ENCODE results near the gene IRX6.

Gene IRX6

GRCh38 chr16:55367866-55368603, 44.0 kb downstream of the IRX6 start:
- DNase-seq (ENCODE audit: low spot score), result no peak
- TF ChIP-seq, protein P1, sequence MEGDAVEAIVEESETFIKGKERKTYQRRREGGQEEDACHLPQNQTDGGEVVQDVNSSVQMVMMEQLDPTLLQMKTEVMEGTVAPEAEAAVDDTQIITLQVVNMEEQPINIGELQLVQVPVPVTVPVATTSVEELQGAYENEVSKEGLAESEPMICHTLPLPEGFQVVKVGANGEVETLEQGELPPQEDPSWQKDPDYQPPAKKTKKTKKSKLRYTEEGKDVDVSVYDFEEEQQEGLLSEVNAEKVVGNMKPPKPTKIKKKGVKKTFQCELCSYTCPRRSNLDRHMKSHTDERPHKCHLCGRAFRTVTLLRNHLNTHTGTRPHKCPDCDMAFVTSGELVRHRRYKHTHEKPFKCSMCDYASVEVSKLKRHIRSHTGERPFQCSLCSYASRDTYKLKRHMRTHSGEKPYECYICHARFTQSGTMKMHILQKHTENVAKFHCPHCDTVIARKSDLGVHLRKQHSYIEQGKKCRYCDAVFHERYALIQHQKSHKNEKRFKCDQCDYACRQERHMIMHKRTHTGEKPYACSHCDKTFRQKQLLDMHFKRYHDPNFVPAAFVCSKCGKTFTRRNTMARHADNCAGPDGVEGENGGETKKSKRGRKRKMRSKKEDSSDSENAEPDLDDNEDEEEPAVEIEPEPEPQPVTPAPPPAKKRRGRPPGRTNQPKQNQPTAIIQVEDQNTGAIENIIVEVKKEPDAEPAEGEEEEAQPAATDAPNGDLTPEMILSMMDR (IDR thresholded peaks at IDR 0.05; ENCODE audit: extremely low read depth, insufficient read depth, missing control alignments), result no peak
- in situ Hi-C loops (cut with MboI; ENCODE audit: low pct_unique_long_range_greater_than_20kb, low sequenced_read_pairs, unreplicated experiment), result no loop called here

GRCh38 chr16:55369151-55369550, 45.1 kb downstream of the IRX6 start:
- TF ChIP-seq, protein P1 (IDR thresholded peaks at IDR 0.05; ENCODE audit: extremely low read depth, insufficient read depth, missing control alignments), result no peak
- in situ Hi-C loops (cut with MboI; ENCODE audit: low pct_unique_long_range_greater_than_20kb, low sequenced_read_pairs, unreplicated experiment), result no loop called here
- no peak for DNase-seq (ENCODE audit: low spot score)

GRCh38 chr16:55370762-55371482, 46.9 kb downstream of the IRX6 start:
- DNase-seq (ENCODE audit: low spot score), result peak; percentile 17
- TF ChIP-seq, protein P1 (IDR thresholded peaks at IDR 0.05; ENCODE audit: extremely low read depth, insufficient read depth, missing control alignments), result peak; percentile 33
- in situ Hi-C loops (cut with MboI; ENCODE audit: low pct_unique_long_range_greater_than_20kb, low sequenced_read_pairs, unreplicated experiment), result no loop called here

- DNase-seq (ENCODE audit: low spot score), result no peak
- in situ Hi-C loops (cut with MboI; ENCODE audit: low pct_unique_long_range_greater_than_20kb, low sequenced_read_pairs, unreplicated experiment), result no loop called here
Observed at GRCh38 chr16:55372792-55373488, 48.9 kb downstream of the IRX6 start.

GRCh38 chr16:55373489-55373832, 49.5 kb downstream of the IRX6 start:
- no peak for DNase-seq (ENCODE audit: low spot score)
- in situ Hi-C loops (cut with MboI; ENCODE audit: low pct_unique_long_range_greater_than_20kb, low sequenced_read_pairs, unreplicated experiment), result no loop called here
- TF ChIP-seq, protein P1 (IDR thresholded peaks at IDR 0.05; ENCODE audit: extremely low read depth, insufficient read depth, missing control alignments), result no peak

More at GRCh38 chr16:55372792-55373488, 48.9 kb downstream of the IRX6 start:
- TF ChIP-seq, protein P1 (IDR thresholded peaks at IDR 0.05; ENCODE audit: extremely low read depth, insufficient read depth, missing control alignments), result no peak

GRCh38 chr16:55376045-55376444, 52.0 kb downstream of the IRX6 start:
- TF ChIP-seq, protein P1 (IDR thresholded peaks at IDR 0.05; ENCODE audit: extremely low read depth, insufficient read depth, missing control alignments), result no peak
- DNase-seq (ENCODE audit: low spot score), result no peak
- in situ Hi-C loops (cut with MboI; ENCODE audit: low pct_unique_long_range_greater_than_20kb, low sequenced_read_pairs, unreplicated experiment), result no loop called here
